Karpas-422 (cell line): Measurements from ENCODE around the gene BICDL1. TPM values are rescaled to one million over a fixed set of nuclear protein-coding genes. Genes with fewer than 3 reads are reported as not detected.

ENCODE experiments used
- DNase-seq: peaks from one replicate; pipeline ENCODE4 v3.0.0-alpha.2; 2015
- H2AFZ ChIP-seq: fragments of 200-600 bp; sonication (generic); 2 replicates; pipeline ENCODE4 v1.6.1; 2014; ENCODE audit warnings: antibody characterized with exemption, low read length, mixed read lengths
- H3K27ac ChIP-seq: fragments of 200-600 bp; sonication (generic); 2 replicates; pipeline ENCODE4 v1.5.1; 2014; ENCODE audit warnings: mild to moderate bottlenecking, low read length, moderate library complexity
- H3K27me3 ChIP-seq: fragments of 200-600 bp; sonication (generic); 2 replicates; pipeline ENCODE4 v1.6.1; 2014; ENCODE audit warnings: low read length, mixed read lengths
- H3K36me3 ChIP-seq: fragments of 200-600 bp; sonication (generic); 2 replicates; pipeline ENCODE4 v1.6.1; 2014; ENCODE audit warnings: low read length, mixed read lengths; ENCODE audit not compliant: insufficient read depth
- H3K4me1 ChIP-seq: fragments of 200-600 bp; sonication (generic); 2 replicates; pipeline ENCODE4 v1.6.1; 2014; ENCODE audit warnings: mild to moderate bottlenecking, low read length, mixed read lengths
- H3K4me2 ChIP-seq: fragments of 200-600 bp; sonication (generic); 2 replicates; pipeline ENCODE4 v1.6.1; 2014; ENCODE audit warnings: low read length, low read depth, mild to moderate bottlenecking; ENCODE audit not compliant: poor library complexity, severe bottlenecking
- H3K4me3 ChIP-seq: fragments of 200-600 bp; sonication (generic); 2 replicates; pipeline ENCODE4 v1.5.1; 2014; ENCODE audit warnings: mild to moderate bottlenecking, antibody characterized with exemption, low read length, mixed read lengths
- H3K79me2 ChIP-seq: fragments of 200-600 bp; sonication (generic); 2 replicates; pipeline ENCODE4 v1.6.1; 2014; ENCODE audit warnings: mild to moderate bottlenecking, low read length, mixed read lengths
- H3K9ac ChIP-seq: fragments of 200-600 bp; sonication (generic); 2 replicates; pipeline ENCODE4 v1.6.0; 2014; ENCODE audit warnings: low read length
- H3K9me2 ChIP-seq: fragments of 200-600 bp; sonication (generic), shearing (Covaris generic); replicated peaks from 2 replicates; pipeline ENCODE4 v1.6.0; 2014; ENCODE audit warnings: mild to moderate bottlenecking, low read length, moderate library complexity; ENCODE audit not compliant: insufficient read depth
- H3K9me3 ChIP-seq: fragments of 300-700, 200-600 bp; sonication (generic); 2 replicates; pipeline ENCODE4 v1.6.1; 2014; ENCODE audit warnings: low read length, mixed read lengths
- H4K20me1 ChIP-seq: fragments of 200-600 bp; sonication (generic); 2 replicates; pipeline ENCODE4 v1.6.1; 2014; ENCODE audit warnings: mild to moderate bottlenecking, antibody characterized with exemption, low read length, low read depth; ENCODE audit not compliant: insufficient read depth
- total RNA-seq: library from RNA; depleted of rRNA; stranded (reverse); fragments of >200 nt; shearing (Covaris generic); gene quantifications from 2 replicates; pipeline ENCODE4 v1.2.3, GENCODE V29; 2014; ENCODE audit warnings: low replicate concordance

BICDL1 gene
- total RNA-seq, 1 experiment from 2014 or later = 28.5 TPM

DNA sequence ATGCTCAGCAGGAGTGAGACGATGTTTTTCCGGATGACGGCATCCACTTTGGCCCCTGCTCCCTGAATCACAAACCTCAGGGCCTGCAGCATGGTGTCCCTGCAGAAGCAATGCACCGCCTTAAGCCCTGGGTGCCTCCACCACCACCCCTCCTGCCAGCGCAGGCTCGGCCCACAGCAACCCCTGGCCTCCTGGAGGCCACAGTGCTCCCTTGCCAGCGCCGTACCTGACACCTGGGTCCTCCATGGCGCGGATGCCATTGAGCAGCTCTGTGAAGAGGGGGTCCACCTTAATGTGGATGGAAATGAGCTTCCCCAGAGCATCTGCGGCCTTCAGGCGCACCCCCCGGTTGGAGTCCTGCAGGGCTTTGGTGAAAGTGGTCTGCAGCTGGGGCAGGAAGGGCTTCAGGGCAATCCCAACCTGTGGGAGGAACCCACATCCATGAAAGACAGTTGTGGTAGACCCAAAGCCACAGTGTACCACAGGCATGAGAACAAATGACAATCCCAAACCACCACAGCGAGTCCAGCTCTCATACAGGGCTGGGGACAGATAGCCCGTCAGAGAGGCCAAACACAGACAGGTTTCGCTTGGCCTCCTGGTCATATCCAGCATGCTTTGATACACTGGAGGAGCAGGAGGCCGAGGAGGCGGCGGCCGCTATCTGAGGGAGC, 145.4 kb downstream of the BICDL1 start:
- Histone ChIP-seq H3K4me3 (peak overlapping the region; percentile 55; the same call in 1 of the 2 replicates), H3K9me3 (no peaks in the 10 kb centered on the region), H3K9ac (peak overlapping the region; percentile 68), H3K4me2 (peak overlapping the region; percentile 81), H3K9me2 (no peaks in the 10 kb centered on the region), H4K20me1 (no peaks in the 10 kb centered on the region), H3K79me2 (peaks cover 8% of the 10 kb centered on the region), H3K27me3 (no peaks in the 10 kb centered on the region), H3K4me1 (peaks cover 47% of the 10 kb centered on the region), H3K36me3 (peaks cover 68% of the 10 kb centered on the region), H3K27ac (peak overlapping the region; percentile 97), H2AFZ (no peak overlapping the region)
- DNase-seq = no peak

DNA sequence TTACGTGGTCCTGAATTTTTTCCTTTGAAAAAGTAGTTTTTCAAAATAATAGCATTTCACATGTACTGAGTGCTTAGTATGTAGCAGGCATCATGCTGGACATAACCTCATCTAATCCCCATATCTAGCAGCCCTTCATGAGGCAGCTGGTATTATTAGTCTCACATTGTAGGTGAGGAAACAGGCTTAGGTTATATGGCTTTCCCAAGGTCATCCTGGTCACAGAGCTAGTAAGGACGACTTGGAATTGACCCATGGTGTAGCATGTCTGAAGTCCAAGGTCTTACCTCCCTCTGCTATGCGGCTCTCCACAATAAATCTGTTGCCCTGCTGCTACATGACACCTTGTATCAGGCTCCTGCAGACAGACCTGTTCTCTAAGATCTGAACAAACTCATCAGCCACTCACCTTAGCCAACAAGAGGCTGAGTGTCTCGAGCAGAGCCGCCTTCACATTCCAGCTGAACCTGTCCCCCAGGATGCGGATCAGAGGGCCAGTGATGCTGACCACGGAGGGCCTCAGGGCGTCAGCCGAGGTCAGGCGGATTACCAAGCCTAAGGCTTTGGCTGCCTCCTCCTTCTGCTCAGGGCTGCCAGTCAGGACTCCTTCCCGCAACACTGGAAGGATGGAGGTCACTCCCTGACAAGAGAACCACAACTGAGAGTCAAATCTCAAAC, 147.2 kb downstream of the BICDL1 start:
- no peak overlapping the region for H3K9ac ChIP-seq

DNA sequence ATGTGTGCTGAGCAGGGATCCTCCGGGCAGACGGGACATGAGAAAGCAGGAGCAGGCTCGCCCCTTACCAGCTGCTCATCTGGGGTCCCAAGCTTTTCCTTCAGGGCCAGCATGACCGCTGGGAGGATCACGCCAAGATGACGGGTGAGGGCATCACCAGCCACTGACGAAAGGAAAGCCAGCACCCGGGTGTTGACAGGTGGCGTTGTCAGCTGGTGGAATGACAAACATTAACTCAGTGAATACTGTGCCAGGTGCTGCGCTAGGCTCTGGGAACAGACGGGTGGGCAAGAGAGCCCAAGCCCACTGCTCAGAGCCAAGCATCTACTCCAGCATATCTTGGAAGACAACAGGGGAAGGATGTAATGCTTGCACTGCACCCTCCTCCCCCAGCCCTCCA, 148.8 kb downstream of the BICDL1 start:
- Histone ChIP-seq H3K79me2 (peaks cover 6% of the 10 kb centered on the region; the same call in 1 of the 2 replicates), H4K20me1 (no peaks in the 10 kb centered on the region), H2AFZ (no peak overlapping the region), H3K36me3 (peaks cover 75% of the 10 kb centered on the region), H3K9me3 (no peaks in the 10 kb centered on the region), H3K4me2 (no peak overlapping the region), H3K4me3 (no peak overlapping the region), H3K9ac (no peak overlapping the region), H3K4me1 (peaks cover 34% of the 10 kb centered on the region), H3K27ac (no peak overlapping the region), H3K9me2 (no peaks in the 10 kb centered on the region), H3K27me3 (no peaks in the 10 kb centered on the region)
- DNase-seq = no peak

More for the DNA sequence above, 147.2 kb downstream of the BICDL1 start:
- Histone ChIP-seq H3K79me2 (peaks cover 11% of the 10 kb centered on the region), H3K4me3 (no peak overlapping the region), H3K4me2 (no peak overlapping the region), H2AFZ (no peak overlapping the region), H4K20me1 (no peaks in the 10 kb centered on the region), H3K36me3 (peaks cover 73% of the 10 kb centered on the region), H3K9me3 (no peaks in the 10 kb centered on the region), H3K27me3 (no peaks in the 10 kb centered on the region), H3K4me1 (peaks cover 47% of the 10 kb centered on the region), H3K27ac (0 out of 2 replicates have a peak overlapping the region, but pooled peaks have one; percentile 2), H3K9me2 (no peaks in the 10 kb centered on the region)
- DNase-seq = no peak

DNA sequence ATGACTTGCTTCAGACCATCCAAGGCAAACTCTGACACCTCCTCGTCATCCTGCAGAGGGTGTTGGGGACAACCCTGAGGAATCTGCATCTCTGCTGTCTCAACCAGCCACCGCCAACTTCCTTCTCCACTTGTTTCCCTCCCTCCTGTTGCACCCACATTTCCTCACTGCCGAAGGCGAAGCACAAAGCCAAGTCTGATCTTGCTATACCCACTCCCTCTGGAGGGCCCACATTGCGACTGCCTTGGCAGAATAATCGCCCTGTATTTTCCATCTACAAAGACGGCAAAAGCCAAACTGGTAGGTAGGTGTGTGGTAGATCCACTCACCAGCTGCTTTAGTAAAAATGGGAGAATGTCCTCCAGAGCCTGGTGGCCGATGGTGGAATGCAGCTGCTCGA, 149.3 kb downstream of the BICDL1 start:
- H3K36me3 ChIP-seq = peaks cover 77% of the 10 kb centered on the region
- H4K20me1 ChIP-seq = no peaks in the 10 kb centered on the region
- H3K4me2 ChIP-seq = no peak overlapping the region
- peaks cover 28% of the 10 kb centered on the region for H3K4me1 ChIP-seq
- H3K9me3 ChIP-seq = no peaks in the 10 kb centered on the region
- no peak overlapping the region for H3K9ac ChIP-seq
- H3K9me2 ChIP-seq = no peaks in the 10 kb centered on the region
- H3K4me3 ChIP-seq = no peak overlapping the region
- peaks cover 6% of the 10 kb centered on the region; the same call in 1 of the 2 replicates for H3K79me2 ChIP-seq
- DNase-seq = no peak
- no peak overlapping the region for H2AFZ ChIP-seq
- H3K27me3 ChIP-seq = no peaks in the 10 kb centered on the region
- H3K27ac ChIP-seq = no peak overlapping the region

DNA sequence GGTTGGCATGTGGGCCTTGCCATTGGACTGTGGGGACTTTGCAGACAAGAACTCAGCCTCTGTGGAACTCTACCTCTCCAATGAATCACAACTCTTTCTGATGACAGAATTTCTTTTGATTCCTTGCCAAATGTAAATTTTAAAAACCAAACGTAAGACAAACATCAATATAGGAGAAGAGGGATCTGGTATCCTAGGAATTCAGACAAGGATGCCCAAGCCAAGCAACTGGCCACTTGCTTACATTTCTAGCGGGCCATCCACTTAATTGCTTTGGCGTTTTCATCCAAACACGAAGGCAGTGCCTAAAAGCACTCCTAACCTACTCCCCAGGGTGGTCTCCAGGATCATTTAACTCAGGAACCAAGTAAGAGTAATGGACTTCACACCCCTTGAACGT, 150.9 kb downstream of the BICDL1 start:
- H3K79me2 ChIP-seq = peaks cover 3% of the 10 kb centered on the region; the same call in 1 of the 2 replicates
- H3K9me3 ChIP-seq = no peaks in the 10 kb centered on the region
- peaks cover 74% of the 10 kb centered on the region for H3K36me3 ChIP-seq
- H3K9me2 ChIP-seq = no peaks in the 10 kb centered on the region
- no peak overlapping the region for H3K9ac ChIP-seq
- no peak for DNase-seq
- H2AFZ ChIP-seq = no peak overlapping the region
- H3K27me3 ChIP-seq = no peaks in the 10 kb centered on the region
- no peak overlapping the region for H3K27ac ChIP-seq
- H3K4me1 ChIP-seq = peaks cover 12% of the 10 kb centered on the region
- H3K4me3 ChIP-seq = no peak overlapping the region
- no peaks in the 10 kb centered on the region for H4K20me1 ChIP-seq
- no peak overlapping the region for H3K4me2 ChIP-seq

DNA sequence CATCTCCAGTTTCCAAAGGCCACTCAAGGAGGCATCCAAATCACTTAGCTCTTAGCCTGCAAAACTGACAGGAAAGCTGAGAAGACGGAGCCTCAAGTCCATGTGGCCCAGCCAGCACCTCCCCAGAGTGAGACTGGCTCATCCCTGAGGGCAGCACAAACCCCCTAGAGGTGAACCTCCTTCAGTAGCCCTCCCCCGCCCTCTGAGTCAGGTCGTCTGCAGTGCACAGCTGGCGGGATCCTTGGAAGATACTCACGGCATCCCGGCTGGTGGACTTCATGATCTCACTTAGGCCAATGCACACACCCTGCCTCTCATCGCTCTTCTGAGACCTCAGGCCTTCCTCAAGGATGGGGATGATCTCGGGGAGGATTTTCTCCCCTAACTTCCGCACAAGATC, 151.6 kb downstream of the BICDL1 start:
- no peaks in the 10 kb centered on the region for H3K9me2 ChIP-seq
- no peaks in the 10 kb centered on the region for H3K27me3 ChIP-seq
- no peak overlapping the region for H3K4me2 ChIP-seq
- peaks cover 7% of the 10 kb centered on the region for H3K4me1 ChIP-seq
- H2AFZ ChIP-seq = no peak overlapping the region
- H3K9me3 ChIP-seq = no peaks in the 10 kb centered on the region
- H3K4me3 ChIP-seq = no peak overlapping the region
- DNase-seq = no peak
- no peak overlapping the region for H3K27ac ChIP-seq
- H4K20me1 ChIP-seq = no peaks in the 10 kb centered on the region
- H3K9ac ChIP-seq = no peak overlapping the region
- H3K36me3 ChIP-seq = peaks cover 77% of the 10 kb centered on the region
- peaks cover 3% of the 10 kb centered on the region; the same call in 1 of the 2 replicates for H3K79me2 ChIP-seq

DNA sequence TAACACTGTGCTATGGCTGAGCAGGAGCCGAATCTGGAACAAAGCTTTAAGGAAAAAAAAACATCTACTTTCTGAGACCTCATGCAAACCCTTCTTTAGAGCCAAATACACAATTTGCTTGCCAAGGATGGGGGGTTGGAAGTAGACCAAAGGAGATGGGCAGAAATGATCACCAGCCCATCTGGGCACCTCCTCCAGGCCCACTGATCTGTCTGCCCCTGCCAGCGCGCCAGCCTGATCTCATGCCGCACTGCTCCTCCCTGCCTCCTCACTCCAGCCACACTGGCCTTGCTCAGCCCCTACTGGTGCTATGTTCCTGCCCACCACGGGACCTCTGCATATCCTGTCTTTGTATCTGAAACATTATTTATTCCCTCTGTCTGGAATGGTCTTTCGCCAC, 152.3 kb downstream of the BICDL1 start:
- no peak overlapping the region for H3K27ac ChIP-seq

DNA sequence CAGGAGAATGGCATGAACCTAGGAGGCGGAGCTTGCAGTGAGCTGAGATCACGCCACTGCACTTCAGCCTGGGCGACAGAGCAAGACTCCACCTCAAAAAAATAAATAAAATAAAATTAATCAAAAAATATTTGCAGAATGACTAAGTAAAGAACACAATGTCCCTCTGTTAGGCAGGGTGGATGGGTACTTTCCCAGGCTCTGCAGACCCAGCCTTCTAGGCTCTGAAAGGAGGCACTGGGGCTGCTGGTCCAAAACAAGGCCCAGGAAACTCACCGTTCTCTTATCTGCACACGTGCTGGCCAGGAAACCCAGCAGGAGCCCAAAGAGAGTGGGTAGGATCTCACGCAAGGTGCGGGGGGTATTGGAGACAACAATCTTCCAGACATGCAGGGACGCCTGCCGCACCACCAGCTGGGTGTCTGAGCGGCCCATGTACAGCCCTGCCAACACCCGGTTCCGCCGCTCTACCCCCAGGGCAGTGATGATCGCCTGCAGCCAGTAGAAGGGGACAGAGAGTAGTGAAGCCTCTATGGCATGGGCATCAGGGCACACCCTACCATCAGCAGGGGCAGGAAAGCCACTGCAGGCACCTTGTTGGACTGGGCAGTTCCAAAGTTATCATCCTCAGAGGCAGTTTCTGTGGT, 153.3 kb downstream of the BICDL1 start:
- Histone ChIP-seq H4K20me1 (no peaks in the 10 kb centered on the region), H3K27me3 (no peaks in the 10 kb centered on the region), H3K4me2 (no peak overlapping the region), H3K79me2 (0 out of 2 replicates have a peak, but pooled peaks cover 3% of the 10 kb centered on the region), H3K9ac (no peak overlapping the region), H3K4me3 (no peak overlapping the region), H3K27ac (no peak overlapping the region), H3K9me3 (no peaks in the 10 kb centered on the region), H3K9me2 (no peaks in the 10 kb centered on the region), H3K36me3 (peaks cover 71% of the 10 kb centered on the region), H3K4me1 (no peaks in the 10 kb centered on the region), H2AFZ (no peak overlapping the region)
- DNase-seq = no peak

More for the DNA sequence above, 152.3 kb downstream of the BICDL1 start:
- no peak for DNase-seq
- Histone ChIP-seq H4K20me1 (no peaks in the 10 kb centered on the region), H3K9ac (no peak overlapping the region), H3K4me2 (no peak overlapping the region), H2AFZ (no peak overlapping the region), H3K9me2 (no peaks in the 10 kb centered on the region), H3K36me3 (peaks cover 72% of the 10 kb centered on the region), H3K27me3 (no peaks in the 10 kb centered on the region), H3K79me2 (peaks cover 3% of the 10 kb centered on the region; the same call in 1 of the 2 replicates), H3K4me1 (peaks cover under 1% of the 10 kb centered on the region; the same call in 1 of the 2 replicates), H3K4me3 (no peak overlapping the region), H3K9me3 (no peaks in the 10 kb centered on the region)
